CMK (cell line): ENCODE data around the gene ERBB2.

ENCODE experiments used
- DNase-seq: peaks from one replicate; pipeline ENCODE4 v3.0.0-alpha.2; 2010; ENCODE audit warnings: low read depth

Gene ERBB2

DNA sequence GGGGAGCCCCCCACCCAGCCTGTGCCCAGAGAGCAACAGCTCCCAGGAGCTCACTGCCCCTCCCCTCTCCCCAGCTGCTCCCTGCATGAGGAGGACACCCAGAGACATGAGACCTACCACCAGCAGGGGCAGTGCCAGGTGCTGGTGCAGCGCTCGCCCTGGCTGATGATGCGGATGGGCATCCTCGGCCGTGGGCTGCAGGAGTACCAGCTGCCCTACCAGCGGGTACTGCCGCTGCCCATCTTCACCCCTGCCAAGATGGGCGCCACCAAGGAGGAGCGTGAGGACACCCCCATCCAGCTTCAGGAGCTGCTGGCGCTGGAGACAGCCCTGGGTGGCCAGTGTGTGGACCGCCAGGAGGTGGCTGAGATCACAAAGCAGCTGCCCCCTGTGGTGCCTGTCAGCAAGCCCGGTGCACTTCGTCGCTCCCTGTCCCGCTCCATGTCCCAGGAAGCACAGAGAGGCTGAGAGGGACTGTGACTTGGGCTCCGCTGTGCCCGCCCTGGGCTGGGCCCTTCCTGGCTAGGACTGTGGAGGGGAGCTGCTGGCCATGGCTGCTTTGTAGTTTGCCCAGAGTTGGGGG is 34.1 kb upstream of the ERBB2 start:
- DNase-seq, result no peak

DNA sequence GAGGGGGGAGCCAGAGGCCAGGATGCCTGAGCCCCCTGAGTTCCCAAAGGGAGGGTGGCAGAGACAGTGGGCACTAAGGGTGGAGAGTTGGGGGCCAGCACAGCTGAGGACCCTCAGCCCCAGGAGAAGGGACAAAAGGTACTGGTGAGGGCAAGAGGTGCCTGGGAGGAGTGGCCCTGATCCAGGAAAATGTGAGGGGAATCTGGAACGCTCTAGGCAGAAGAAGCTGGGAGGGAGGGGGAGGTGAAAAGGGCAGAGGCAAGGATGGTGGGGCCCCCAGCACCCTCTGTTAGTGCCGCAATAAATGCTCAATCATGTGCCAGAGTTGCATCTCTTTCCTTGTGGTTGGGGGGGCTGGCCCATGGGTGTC is 33.6 kb upstream of the ERBB2 start:
- DNase-seq, result no peak

DNA sequence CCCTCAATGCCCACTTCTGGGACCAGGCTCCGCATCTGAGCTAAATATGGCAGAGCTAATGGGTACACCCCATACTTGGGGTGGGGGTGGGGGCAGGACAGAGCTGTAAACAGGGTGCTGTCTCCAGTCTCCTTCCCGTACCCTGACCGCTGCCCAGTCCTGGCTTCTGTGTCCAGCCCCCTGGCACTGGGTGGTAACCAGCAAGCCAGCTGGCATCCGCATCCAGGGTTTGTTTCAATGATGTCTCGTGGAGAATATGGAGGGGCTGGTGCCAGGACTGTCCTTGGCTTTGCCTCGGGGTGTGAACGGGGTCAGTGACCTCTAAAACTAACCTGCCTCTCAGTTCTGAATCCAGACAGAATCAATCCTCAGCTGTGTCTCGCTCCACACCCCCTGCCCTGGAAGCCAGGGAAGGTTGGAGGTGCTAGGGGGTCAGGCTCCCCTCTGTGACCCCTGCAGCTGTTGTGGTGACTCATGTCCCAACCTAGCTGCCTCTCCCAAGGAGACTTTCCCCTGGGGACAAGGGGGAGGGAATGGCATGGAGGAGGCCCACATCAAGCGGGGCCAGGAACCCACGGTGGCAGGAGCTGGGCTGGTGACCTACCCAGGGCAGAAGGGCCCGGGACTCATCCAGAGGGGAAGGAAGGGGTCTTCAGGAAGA is 33.1 kb upstream of the ERBB2 start:
- DNase-seq, result no peak

DNA sequence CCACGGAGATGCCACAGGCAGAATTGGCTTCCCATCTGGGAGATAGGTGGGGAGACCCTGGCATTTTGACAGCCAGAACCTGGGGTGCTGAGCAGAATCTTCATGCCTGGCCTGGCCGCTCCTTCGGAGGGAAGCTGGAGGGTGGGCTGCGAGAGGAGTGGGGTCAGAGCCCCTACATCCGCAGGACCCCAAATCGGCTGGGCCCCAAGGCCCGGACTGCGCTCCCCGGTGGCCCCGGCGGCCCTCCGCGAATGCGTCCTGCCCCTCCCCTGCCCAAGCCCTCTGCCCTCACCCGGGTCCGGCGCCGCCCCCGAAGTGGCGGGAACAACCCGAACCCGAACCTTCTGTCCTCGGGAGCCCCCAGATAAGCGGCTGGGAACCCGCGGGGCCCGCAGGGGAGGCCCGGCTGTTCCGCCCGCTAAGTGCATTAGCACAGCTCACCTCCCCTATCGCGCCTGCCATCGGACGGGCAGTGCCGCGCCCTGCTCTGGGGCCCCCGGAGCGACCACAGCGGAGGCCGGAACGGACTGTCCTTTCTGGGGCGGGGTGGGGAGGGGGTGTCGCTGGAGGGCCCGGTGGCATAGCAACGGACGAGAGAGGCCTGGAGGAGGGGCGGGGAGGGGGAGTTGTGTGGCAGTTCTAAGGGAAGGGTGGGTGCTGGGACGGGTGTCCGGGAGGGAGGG is 32.5 kb upstream of the ERBB2 start:
- DNase-seq, result peak; percentile 89

DNA sequence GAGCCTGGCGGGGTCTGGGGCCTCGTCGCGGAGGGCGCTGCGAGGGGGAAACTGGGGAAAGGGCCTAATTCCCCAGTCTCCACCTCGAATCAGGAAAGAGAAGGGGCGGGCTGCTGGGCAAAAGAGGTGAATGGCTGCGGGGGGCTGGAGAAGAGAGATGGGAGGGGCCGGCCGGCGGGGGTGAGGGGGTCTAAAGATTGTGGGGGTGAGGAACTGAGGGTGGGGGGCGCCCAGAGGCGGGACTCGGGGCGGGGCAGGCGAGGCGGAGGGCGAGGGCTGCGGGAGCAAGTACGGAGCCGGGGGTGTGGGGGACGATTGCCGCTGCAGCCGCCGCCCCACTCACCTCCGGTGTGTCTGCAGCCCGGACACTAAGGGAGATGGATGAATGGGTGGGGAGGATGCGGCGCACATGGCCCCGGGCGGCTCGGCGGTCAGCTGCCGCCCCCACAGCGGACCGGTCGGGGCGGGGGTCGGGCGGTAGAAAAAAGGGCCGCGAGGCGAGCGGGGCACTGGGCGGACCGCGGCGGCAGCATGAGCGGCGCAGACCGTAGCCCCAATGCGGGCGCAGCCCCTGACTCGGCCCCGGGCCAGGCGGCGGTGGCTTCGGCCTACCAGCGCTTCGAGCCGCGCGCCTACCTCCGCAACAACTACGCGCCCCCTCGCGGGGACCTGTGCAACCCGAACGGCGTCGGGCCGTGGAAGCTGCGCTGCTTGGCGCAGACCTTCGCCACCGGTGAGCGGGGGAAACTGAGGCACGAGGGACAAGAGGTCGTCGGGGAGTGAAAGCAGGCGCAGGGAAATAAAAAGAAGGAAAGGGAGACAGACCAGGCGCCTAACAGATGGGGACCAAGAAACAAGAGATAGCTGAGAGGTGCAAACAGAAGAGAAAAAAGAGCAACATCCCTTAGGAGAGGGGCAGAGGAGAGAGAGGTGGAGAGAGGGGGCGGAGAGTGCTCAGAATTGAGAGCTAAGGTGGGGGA is 31.6 kb upstream of the ERBB2 start, which contains the start of gene PNMT:
Gene PNMT (plus strand): TSS at position 509 of the 980 bp plus-strand sequence. CDS start 23 bp downstream, at position 532.
- DNase-seq, result no peak

DNA sequence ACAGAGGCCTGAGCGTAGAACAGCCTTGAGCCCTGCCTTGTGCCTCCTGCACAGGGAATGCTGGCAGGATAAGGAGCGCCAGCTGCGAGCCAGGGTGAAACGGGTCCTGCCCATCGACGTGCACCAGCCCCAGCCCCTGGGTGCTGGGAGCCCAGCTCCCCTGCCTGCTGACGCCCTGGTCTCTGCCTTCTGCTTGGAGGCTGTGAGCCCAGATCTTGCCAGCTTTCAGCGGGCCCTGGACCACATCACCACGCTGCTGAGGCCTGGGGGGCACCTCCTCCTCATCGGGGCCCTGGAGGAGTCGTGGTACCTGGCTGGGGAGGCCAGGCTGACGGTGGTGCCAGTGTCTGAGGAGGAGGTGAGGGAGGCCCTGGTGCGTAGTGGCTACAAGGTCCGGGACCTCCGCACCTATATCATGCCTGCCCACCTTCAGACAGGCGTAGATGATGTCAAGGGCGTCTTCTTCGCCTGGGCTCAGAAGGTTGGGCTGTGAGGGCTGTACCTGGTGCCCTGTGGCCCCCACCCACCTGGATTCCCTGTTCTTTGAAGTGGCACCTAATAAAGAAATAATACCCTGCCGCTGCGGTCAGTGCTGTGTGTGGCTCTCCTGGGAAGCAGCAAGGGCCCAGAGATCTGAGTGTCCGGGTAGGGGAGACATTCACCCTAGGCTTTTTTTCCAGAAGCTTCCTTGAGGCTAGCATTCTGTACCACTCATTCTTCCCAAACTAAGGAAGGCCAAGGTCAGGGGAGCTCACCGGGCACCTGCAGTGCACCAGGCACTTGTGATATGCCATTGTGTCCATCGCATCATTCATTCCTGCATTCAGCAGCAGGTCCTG is 29.7 kb upstream of the ERBB2 start:
- DNase-seq, result no peak

DNA sequence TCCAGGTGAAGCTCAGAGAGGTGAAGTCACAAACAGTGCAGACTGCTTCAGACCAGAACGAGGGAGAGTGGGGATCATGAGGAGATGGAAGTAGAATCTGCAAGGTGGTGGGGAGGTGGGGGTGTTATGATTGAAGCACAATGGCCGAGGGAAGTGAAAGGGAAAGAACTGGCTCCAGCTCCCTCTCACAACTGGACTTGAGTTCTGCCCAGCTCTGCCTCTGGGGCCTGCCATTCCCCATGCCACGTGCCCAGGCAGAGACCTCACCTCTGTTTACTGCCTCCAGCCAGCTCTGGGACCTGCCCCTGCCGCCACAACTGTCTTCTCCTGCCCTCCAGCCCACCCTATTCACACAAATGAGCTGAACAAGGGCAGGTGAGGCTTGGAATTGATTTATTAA is 29.1 kb upstream of the ERBB2 start:
- DNase-seq, result no peak

DNA sequence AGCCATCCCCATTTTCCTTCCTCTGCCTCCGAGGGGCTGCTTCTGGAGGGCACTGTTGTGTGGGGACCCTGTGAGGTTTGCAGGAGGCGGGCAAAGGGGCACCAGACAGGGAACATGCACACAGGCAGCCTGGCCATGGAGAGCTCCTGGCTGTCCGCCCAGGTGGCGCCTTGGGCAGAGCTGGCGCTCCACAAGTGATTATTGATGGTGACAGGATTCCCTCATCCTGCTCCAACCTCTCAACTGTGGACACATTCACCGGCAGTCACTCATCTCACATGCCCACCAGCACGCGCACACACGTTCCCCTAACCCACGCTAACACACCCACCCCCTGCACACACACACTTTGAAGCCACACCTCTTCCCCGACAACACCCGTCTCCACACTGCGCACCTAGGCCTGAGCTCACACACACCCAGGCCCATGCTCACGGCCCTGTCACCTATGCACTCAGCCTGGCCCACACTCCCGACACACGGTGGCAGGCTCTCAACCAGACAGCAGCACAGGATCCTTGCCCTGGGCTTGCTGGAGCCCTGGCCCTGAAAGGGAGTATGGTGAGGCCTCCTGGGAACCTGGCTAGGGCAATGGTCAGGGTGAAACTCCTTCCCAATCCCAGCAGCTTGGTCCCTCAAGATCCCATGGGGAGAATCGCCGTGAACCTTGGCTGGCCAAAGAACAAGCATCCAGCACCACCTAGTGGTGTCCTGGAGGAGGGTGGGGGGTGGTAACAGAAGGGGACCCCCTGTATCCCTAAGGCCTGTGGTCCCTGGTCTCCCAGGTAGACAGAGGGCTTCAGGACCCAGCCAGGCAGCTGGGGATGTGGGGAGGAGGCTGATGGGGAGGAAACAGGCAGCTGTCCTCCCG is 28.0 kb upstream of the ERBB2 start:
- DNase-seq, result no peak

DNA sequence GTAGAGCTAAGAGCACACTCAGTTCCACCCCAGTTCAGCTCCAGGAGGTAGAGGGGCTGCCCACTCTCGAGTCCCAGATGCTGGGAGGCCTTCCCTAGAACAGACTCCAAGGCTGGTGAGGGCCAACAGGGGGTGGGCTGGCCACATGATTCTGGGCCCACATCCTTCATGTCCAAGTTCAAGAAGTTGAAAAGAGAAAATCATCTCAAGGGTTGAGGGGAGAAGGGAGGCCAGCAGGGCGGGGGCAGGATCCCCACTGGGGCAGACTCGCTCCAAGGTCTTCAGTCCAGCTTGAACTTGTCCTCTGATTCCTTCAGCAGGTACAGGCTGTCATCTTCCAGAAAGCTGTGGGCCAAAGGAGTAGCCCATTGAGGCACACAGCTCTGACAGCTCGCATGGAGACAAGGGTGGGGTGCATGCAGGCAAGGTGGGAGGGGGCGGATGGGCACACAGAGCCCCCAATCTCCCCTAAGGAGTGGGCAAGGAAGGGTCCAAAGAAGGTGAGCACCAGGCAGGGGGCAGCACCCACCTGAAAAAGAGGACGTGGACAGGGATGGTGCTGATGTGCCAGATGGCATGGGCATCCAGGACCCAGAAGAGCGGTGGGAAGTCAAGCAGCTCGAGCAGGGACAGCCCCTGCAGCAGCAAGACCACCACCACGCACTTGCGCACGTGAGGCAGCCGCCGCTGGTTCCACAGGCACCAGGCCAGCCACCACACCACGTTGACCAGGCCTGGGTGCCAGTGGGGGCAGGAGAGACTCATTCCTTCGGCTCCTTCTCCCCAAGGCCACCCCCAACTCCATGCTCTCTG is 27.1 kb upstream of the ERBB2 start:
- no peak for DNase-seq

DNA sequence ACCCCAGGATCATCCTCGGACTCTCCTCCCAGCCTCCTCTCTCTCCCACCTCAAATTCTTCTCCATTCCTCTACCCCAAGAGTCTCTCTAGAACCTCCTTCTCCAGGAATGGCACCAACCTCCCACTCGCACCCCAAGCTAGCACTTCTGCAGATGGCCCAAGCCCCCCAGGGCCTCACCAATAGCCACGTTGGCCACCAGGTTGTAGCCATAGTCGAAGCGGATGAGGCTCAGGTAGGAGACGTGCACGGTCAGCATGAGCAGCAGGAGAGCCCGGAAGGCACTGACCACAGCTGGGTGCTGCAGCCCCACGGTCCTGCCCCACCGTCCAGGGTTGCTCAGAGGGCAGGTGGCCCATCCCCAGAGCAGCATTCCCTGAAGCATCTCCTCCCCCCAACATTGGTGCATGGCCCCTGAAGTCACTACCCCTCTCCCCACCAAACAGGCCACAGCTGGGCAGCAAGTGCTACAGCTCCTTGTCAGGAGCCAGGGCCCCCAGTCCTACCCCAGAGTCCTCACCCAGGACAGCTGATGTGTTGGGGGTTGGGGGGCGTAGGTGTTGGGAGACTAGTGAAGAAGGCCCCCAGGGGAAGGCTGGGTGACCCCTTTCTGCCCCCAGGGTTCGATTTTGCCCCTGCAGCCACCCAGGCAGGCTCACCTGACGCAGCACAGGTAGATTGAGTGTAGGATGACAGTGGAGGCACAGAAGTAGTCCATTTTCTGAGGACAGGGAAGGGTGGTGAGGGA is 26.4 kb upstream of the ERBB2 start:
- DNase-seq, result no peak

DNA sequence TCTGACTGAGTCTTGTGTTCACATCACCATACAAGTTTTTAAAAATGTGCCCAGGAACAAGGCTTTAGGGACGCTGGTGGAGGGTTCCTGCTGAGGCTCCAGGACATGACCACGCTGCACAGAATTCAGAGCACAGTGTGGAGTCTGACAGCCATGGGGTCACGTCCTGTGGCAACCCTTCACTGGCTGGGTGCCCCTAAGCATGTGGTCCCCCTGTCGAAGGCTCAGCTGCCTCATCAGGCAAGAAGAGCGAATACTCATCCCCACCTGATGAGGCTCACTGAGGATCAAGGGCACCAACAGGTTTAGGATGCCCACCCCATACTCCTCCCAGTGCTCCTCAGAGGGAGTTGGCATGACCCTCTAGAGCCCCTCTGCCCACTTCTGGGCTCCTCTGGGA is 25.7 kb upstream of the ERBB2 start:
- DNase-seq, result no peak

DNA sequence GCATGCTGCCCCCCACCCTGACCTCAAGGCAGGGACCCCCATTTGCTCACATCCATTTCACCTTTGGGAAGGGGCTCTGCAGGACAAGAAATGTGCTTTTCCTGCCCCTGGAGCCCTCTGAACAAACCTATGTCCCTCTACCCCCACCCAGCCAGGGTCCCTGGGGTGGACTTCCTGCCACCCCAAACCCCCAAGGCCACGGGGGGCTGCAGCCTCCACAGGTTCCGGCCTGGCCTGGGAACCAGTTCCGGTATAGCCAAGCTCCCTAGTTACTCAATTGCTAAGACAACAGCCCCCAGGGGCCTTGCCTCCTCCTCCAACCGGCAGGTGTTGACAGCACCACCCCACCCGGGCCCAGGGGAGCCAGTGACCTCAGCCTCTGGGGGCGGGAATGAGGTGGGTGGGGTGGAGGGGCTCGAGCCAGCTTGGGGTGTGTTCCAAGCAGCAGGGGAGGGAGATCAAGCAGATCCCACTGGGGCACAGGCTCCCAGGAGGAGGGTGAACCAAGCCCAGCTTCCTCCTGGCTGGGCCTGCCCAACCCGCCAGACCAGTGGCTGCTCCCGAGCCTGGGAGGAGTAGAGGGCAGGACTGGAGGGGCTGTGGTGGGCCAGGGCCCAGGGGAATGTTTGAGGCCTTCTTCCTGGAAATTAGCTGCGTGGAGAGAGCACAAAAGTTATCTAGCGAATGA is 25.0 kb upstream of the ERBB2 start:
- DNase-seq, result peak; percentile 54

DNA sequence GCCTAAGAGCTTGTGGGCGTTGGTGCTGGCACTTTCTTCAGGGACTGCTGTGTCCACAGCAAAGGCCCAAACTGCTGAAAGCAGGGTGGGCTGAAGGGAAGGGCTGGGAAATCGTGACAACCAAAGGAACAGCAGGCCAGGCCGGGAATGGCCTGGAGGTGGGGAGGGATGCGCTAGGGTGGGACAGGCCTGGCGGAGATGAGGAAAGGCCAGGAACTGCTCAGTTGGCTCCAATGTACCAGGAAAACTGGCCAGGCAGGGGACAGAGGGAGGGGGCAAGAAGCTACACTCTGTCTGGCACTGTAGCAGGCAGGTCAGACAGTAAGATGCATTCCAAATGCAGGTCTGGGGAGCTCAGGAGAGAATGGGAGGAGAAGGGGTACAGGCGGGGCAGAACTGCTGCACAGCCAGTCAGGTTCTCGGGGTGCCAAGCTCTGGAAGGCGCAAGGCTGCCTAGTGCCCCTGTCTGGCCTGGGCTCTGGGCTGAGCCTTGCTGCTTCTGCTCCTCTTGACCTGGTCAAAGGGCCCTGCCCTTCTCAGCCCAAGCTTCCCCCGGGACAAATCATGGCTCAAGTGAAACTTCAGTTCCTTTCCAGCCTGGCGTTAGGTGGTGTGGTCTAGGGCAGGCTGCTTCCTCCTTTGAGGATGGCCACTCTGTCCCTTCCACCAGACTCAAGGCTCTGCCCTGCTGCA is 24.3 kb upstream of the ERBB2 start:
- no peak for DNase-seq

DNA sequence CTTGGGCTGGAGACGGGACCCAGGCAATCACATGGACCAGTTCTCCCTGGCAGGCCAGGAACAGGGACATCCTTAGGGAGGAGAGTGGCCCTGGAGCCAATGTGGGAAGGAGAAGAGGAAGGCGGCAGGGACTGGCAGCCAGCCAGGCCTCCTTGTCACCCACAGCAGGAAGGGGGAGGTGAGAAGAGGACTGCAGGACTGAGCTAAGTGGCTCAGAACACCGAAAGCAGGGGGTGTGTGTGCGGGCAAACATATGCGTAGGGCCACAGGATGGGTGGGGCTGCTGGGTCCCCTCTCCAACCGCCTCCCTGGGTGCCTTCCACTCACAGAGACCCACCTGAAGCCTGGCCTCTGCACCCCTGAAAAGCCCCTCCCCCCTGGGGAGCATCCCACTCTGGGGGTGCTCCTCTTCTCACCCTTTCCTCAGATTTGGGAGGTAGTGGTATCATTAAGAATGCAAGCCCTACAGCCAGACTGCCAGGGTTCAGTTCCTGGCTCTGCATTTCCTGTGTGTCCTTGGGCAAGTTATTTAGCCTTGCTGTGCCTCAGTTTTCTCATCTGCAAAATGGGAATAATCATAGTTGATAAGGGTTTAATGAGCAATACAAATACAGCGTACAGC is 23.6 kb upstream of the ERBB2 start:
- peak; percentile 96 for DNase-seq

DNA sequence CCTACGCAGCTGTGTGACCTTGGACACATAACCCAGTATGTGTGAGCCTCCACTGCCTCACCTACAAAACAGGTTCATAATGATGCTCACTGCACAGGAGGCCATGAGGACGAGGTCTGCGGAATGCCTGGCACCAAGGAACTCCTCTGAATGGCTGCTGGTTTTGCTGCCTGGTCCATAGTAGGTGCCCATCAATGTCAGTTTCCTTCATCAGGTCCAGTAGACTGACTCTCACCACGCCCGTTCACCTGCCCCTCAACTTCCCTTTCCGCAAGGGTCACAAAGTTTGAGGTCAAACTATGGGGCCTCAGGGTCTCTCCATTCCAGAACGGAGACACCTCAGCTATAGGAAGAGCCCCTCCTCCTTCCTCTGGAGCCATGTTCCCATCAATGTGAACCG is 22.8 kb upstream of the ERBB2 start:
- DNase-seq, result no peak

DNA sequence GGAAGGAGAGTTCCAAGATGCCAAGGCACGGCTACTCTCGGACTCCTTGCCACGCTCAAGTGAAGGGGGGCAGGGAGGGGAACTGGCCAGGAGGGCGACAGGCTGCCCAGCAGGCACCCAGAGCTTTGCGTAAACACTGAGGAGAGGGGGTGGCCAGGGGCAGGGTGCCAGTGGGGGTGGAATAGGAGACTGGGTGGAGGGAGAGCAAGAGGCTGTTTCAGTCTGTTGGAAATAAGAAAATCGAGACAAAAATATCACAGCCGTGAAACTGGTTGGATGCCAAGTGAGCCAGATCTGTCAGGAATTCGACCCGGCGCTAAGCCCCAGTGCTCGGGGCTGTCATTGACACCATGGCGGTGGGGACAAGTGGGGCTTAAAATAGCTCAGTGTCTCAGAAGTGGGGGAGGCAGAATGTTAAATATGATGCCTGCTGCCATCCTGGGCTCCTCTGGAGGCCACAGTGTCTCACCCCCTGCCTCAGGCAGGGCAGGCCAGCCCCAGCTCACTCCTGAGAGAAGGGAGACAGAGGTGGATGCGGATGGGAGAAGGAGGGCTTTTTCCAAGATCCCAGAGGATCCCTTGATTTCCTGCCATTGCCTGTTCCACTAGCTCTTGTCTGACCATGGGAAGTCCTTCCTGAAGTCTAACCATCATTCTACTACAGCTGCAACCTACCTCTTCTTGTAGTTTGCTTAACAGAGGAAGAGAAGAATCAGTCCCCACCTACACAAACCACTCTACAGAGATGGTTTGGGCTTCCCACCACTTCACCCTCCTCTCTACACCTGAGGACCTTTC is 22.1 kb upstream of the ERBB2 start:
- DNase-seq, result no peak
